Neuronal stem cell (in vitro differentiated cells): ENCODE measurements around the gene PEMT.
"Not testable (repeated sequence)": the region's sequence is repeated elsewhere in the genome, so short reads cannot be mapped to it uniquely, and the experiment has no call there.

Experiments used
- DNase-seq: peaks from one replicate; pipeline ENCODE4 v3.0.0-alpha.2; 2013; ENCODE audit warnings: low spot score
- H2AFZ ChIP-seq: one replicate; pipeline ENCODE4 v1.6.1; 2013; ENCODE audit warnings: mild to moderate bottlenecking, low read length, inconsistent platforms
- H2AK5ac ChIP-seq: 2 replicates; pipeline ENCODE4 v1.6.1; 2013; ENCODE audit warnings: low read depth, mild to moderate bottlenecking, inconsistent platforms, low read length, moderate library complexity, mixed read lengths
- H2BK120ac ChIP-seq: 2 replicates; pipeline ENCODE4 v1.6.1; 2013; ENCODE audit warnings: low read depth, mild to moderate bottlenecking, inconsistent platforms, low read length, moderate library complexity, mixed read lengths
- H2BK12ac ChIP-seq: one replicate; pipeline ENCODE4 v1.6.1; 2013; ENCODE audit warnings: low read length, inconsistent platforms
- H2BK15ac ChIP-seq: 2 replicates; pipeline ENCODE4 v1.6.1; 2013; ENCODE audit warnings: mild to moderate bottlenecking, low read length, inconsistent platforms, mixed read lengths
- H2BK5ac ChIP-seq: one replicate; pipeline ENCODE4 v1.6.1; 2013; ENCODE audit warnings: inconsistent platforms, mild to moderate bottlenecking, low read length, moderate library complexity
- H3K14ac ChIP-seq: one replicate; pipeline ENCODE4 v1.6.1; 2013; ENCODE audit warnings: low read length, inconsistent platforms
- H3K18ac ChIP-seq: 2 replicates; pipeline ENCODE4 v1.6.1; 2013; ENCODE audit warnings: low read length, inconsistent platforms
- H3K23ac ChIP-seq: 2 replicates; pipeline ENCODE4 v1.6.1; 2013; ENCODE audit warnings: low read depth, mild to moderate bottlenecking, mixed read lengths, low read length, inconsistent platforms; ENCODE audit not compliant: poor library complexity
- H3K27ac ChIP-seq: replicated peaks from 3 replicates; pipeline ENCODE4 v1.5.1; 2013; ENCODE audit warnings: low read length, inconsistent platforms
- H3K27me3 ChIP-seq, 3 experiments: 2 replicates each; pipeline ENCODE4 v1.6.1; 2013; ENCODE audit warnings: low read length in 3 of 3, mild to moderate bottlenecking in 2 of 3, inconsistent platforms in 1 of 3, low read depth in 1 of 3, mixed read lengths in 1 of 3, moderate library complexity in 1 of 3; ENCODE audit not compliant: control insufficient read depth in 3 of 3, insufficient read depth in 3 of 3
- H3K36me3 ChIP-seq, 2 donors: replicated peaks in 1 of 2; 2 replicates each; pipeline ENCODE4 v1.6.1; 2013; ENCODE audit warnings: low read length in 2 of 2; ENCODE audit not compliant: control insufficient read depth in 2 of 2, insufficient read depth in 2 of 2
- H3K4ac ChIP-seq: 2 replicates; pipeline ENCODE4 v1.6.1; 2013; ENCODE audit warnings: inconsistent platforms, mild to moderate bottlenecking, low read length, moderate library complexity
- H3K4me1 ChIP-seq, 2 donors: 1 replicate in 1 of 2; 2 replicates in 1 of 2; pipeline ENCODE4 v1.6.1; 2013; ENCODE audit warnings: low read length in 2 of 2, low read depth in 1 of 2; ENCODE audit not compliant: control insufficient read depth in 2 of 2, insufficient read depth in 1 of 2
- H3K4me2 ChIP-seq: one replicate; pipeline ENCODE4 v1.6.1; 2013; ENCODE audit warnings: mild to moderate bottlenecking, low read length, inconsistent platforms; ENCODE audit not compliant: insufficient read depth, poor library complexity, severe bottlenecking
- H3K4me3 ChIP-seq, 2 donors: 2 replicates each; pipeline ENCODE4 v1.5.1; 2013; ENCODE audit warnings: low read length in 2 of 2, mild to moderate bottlenecking in 2 of 2, inconsistent platforms in 1 of 2, moderate library complexity in 1 of 2
- H3K79me1 ChIP-seq: one replicate; pipeline ENCODE4 v1.6.1; 2013; ENCODE audit warnings: low read depth, mild to moderate bottlenecking, inconsistent platforms, low read length, moderate library complexity
- H3K9ac ChIP-seq: one replicate; pipeline ENCODE4 v1.6.1; 2013; ENCODE audit warnings: mild to moderate bottlenecking, low read depth, low read length, inconsistent platforms; ENCODE audit not compliant: poor library complexity
- H3K9me3 ChIP-seq, 2 donors: replicated peaks in 1 of 2; 2 replicates each; pipeline versions ENCODE3 to v1.6.1; 2013; ENCODE audit warnings: low read length in 2 of 2, mild to moderate bottlenecking in 2 of 2, inconsistent platforms in 1 of 2, low read depth in 1 of 2, mixed read lengths in 1 of 2, moderate library complexity in 1 of 2; ENCODE audit not compliant: control insufficient read depth in 2 of 2, insufficient read depth in 1 of 2
- H4K8ac ChIP-seq: one replicate; pipeline ENCODE4 v1.6.1; 2013; ENCODE audit warnings: low read depth, mild to moderate bottlenecking, inconsistent platforms, low read length, moderate library complexity
- H4K91ac ChIP-seq: one replicate; pipeline ENCODE4 v1.6.1; 2013; ENCODE audit warnings: low read length, low read depth, mild to moderate bottlenecking, inconsistent platforms; ENCODE audit not compliant: poor library complexity
- WGBS, 2 donors: extraction: QIAGEN DNeasy Blood & Tissue Kit; methylation state at CpG; one replicate each; pipeline ENCODE4 v1.1.7; 2013; ENCODE audit warnings: missing lambda C conversion rate in 2 of 2, mixed read lengths in 1 of 2; ENCODE audit not compliant: insufficient read length in 2 of 2, insufficient replicate concordance in 1 of 2; ENCODE audit errors: extremely low coverage in 2 of 2; 5-methylcytosine and 5-hydroxymethylcytosine counted together

PEMT gene

DNA sequence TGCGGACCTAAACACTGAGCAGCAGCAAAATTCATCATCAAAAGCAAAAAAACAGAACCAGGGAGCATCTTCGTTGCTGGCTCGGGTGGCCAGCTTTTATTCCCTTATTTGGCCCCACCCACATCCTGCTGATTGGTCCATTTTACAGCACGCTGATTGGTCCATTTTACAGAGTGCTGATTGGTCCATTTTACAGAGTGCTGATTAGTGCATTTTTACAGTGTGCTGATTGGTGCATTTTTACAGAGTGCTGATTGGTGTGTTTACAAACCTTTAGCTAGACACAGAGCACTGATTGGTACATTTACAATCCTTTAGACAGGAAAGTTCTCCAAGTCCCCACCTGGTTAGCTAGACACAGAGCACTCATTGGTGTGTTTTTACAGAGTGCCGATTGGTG lies 41.2 kb upstream of the PEMT start:
- H2BK15ac ChIP-seq, H3K27ac ChIP-seq, H3K18ac ChIP-seq, H3K9me3 ChIP-seq, H4K91ac ChIP-seq, H3K36me3 ChIP-seq, H4K8ac ChIP-seq, H3K4me3 ChIP-seq, H3K4ac ChIP-seq, H2BK120ac ChIP-seq, H3K23ac ChIP-seq, H3K14ac ChIP-seq, H2BK12ac ChIP-seq, DNase-seq, H3K4me2 ChIP-seq, H2BK5ac ChIP-seq, H3K9ac ChIP-seq, H2AK5ac ChIP-seq, H3K79me1 ChIP-seq, H3K27me3 ChIP-seq, H3K4me1 ChIP-seq: not testable (repeated sequence)
- H2AFZ ChIP-seq, result peak overlapping the region; percentile 62
- no CpG with 5 or more reads among the region's 5 CpGs for WGBS, 2 donors

DNA sequence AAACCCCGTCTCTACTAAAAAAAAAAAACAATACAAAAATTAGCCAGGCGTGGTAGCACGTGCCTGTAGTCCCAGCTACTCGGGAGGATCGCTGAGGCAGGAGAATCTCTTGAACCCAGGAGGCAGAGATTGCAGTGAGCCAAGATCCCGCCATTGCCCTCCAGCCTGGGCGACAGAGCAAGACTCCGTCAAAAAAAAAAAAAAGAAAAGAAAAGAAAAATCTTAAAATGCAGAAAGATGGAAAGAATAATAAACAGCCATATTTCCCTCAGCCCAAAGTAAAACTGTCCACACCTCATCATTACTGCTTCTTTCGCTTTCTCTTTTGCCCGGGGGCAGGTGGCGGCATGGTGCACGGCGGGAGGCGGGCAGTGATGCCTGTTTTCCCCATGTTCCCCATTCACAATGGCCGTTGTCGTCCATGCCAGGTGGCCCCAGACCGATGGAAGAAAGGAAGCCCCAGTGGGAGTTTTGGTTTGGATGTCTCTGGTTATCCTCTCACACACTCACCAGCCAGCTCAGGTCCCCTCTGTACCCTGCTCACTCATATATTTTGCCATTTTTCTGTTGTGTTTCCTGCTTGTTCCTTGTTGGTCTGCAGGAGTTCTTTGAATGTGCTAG lies 37.0 kb upstream of the PEMT start:
- Histone ChIP-seq H3K4me1 (peaks cover 10 to 19% of the 10 kb centered on the region in 2 donors), H3K9me3 (peaks cover 2 to 4% of the 10 kb centered on the region in 2 donors), H3K4me2 (no peak overlapping the region), H3K4ac (no peak overlapping the region), H3K27me3 (peaks cover 0 to 4% (median 0%) of the 10 kb centered on the region in 3 experiments), H3K4me3 (no peak overlapping the region), H3K79me1 (no peaks in the 10 kb centered on the region), H3K27ac (no peak overlapping the region), H3K14ac (no peak overlapping the region), H3K9ac (no peak overlapping the region), H3K18ac (no peak overlapping the region), H4K8ac (no peak overlapping the region), H2AK5ac (no peak overlapping the region), H2BK15ac (no peak overlapping the region), H2BK12ac (peak overlapping the region; percentile 75), H4K91ac (no peak overlapping the region), H2AFZ (no peak overlapping the region), H3K23ac (no peak overlapping the region), H2BK120ac (no peak overlapping the region), H3K36me3 (no peaks in the 10 kb centered on the region), H2BK5ac (no peak overlapping the region)
- no CpG with 5 or more reads among the region's 17 CpGs for WGBS, 2 donors
- no peak for DNase-seq

DNA sequence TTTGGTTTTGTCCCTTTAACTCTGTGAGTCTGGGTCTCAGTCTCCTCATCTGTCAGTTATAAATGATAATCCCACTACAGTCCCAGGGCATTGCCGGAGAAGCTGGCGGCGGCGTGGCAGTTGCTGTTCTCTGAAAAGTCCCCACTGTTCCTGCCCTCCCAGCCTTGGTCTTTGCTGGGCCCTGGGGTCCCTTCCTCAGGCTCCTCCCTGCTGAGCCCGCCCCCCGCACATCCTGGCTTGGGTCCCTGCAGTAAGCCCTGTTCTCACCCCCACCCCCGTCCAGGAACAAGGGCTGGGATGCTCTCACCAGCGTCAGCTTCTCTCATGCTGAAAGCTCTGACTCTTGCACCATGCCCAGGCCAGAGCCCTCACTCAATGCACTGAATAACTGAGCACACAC lies 35.3 kb upstream of the PEMT start:
- Histone ChIP-seq H3K18ac (no peak overlapping the region), H4K8ac (no peak overlapping the region), H3K4me1 (peaks cover 10 to 19% of the 10 kb centered on the region in 2 donors), H2BK12ac (no peak overlapping the region), H3K4ac (no peak overlapping the region), H2AFZ (peak overlapping the region; percentile 10), H3K27me3 (peaks cover 0 to 4% (median 0%) of the 10 kb centered on the region in 3 experiments), H2BK5ac (no peak overlapping the region), H2BK120ac (no peak overlapping the region), H3K23ac (no peak overlapping the region), H3K4me3 (no peak overlapping the region), H3K14ac (peak overlapping the region; percentile 15), H3K79me1 (no peaks in the 10 kb centered on the region), H3K9me3 (no peaks in the 10 kb centered on the region), H2BK15ac (no peak overlapping the region), H3K9ac (no peak overlapping the region), H3K27ac (no peak overlapping the region), H3K36me3 (no peaks in the 10 kb centered on the region), H3K4me2 (no peak overlapping the region), H4K91ac (no peak overlapping the region), H2AK5ac (no peak overlapping the region)
- no peak for DNase-seq
- WGBS, 2 donors, result no CpG with 5 or more reads among the region's 8 CpGs

DNA sequence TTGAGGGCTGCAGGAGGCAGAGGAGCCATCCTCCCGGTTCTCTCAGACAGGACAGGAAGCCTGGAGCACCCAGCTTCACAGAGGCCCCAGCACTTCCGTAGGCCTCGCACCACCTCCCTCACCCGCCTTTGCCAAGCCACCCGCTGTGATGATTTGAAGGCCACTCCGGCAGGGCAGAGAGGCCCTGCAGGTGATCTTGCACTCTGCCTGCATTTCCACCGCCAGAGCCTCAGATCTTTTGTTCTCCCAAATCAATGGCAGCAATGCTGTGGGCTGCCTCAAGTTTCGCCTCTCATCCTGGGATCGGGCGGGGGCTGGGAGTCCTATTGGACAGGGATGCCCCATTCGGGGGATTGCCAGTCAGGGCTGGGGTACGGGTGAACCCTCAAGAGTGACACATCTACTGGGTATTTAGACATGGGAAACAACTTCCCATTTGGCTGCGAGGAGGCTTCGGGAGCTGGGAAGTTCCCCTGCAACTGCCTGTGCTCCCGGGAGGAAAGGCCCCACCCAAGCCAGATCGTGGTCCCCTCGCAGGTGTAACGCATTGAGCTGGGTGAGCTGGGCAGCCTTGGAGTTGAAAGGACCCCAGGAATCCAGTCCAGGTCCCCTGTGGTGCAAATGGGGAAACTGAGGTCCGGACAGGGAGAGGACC lies 34.8 kb upstream of the PEMT start:
- H2AK5ac ChIP-seq, result peak overlapping the region; percentile 20
- H2BK15ac ChIP-seq, result no peak overlapping the region
- H2BK5ac ChIP-seq, result no peak overlapping the region
- H3K36me3 ChIP-seq, result no peaks in the 10 kb centered on the region
- no peaks in the 10 kb centered on the region for H3K9me3 ChIP-seq
- no peak overlapping the region for H4K91ac ChIP-seq
- no peak overlapping the region for H4K8ac ChIP-seq
- H3K27me3 ChIP-seq, result peaks cover 0 to 4% (median 0%) of the 10 kb centered on the region in 3 experiments
- peak; percentile 27 for DNase-seq
- H2AFZ ChIP-seq, result peak overlapping the region; percentile 75
- H3K23ac ChIP-seq, result no peak overlapping the region
- H3K14ac ChIP-seq, result peak overlapping the region; percentile 15
- peak overlapping the region; percentile 28 for H3K18ac ChIP-seq
- peaks cover 10 to 19% of the 10 kb centered on the region in 2 donors for H3K4me1 ChIP-seq
- peak overlapping the region; percentile 35 for H3K4me2 ChIP-seq
- H3K9ac ChIP-seq, result no peak overlapping the region
- no peak overlapping the region for H2BK12ac ChIP-seq
- H3K4ac ChIP-seq, result no peak overlapping the region
- WGBS, 2 donors, result no CpG with 5 or more reads among the region's 19 CpGs
- no peaks in the 10 kb centered on the region for H3K79me1 ChIP-seq
- H3K4me3 ChIP-seq, result peak overlapping the region in 1 of 2 donors; percentile 23
- no peak overlapping the region for H2BK120ac ChIP-seq
- no peak overlapping the region for H3K27ac ChIP-seq
